Nephron progenitor cell (in vitro differentiated cells): ENCODE data around the gene DSEL.

Experiments
- DNase-seq: peaks from one replicate; pipeline ENCODE4 v3.0.0; 2021
- H3K27ac Mint-ChIP-seq: 2 replicates; pipeline ENCODE4 v1.8.0; 2021; ENCODE audit warnings: mild to moderate bottlenecking, moderate library complexity, mixed read lengths
- H3K27me3 Mint-ChIP-seq: 2 replicates; pipeline ENCODE4 v1.8.0; 2021; ENCODE audit warnings: mild to moderate bottlenecking, low read depth, mixed read lengths; ENCODE audit not compliant: poor library complexity
- H3K36me3 Mint-ChIP-seq: 2 replicates; pipeline ENCODE4 v1.8.0; 2021; ENCODE audit warnings: low read depth, mixed read lengths
- H3K4me1 Mint-ChIP-seq: 2 replicates; pipeline ENCODE4 v1.8.0; 2021; ENCODE audit warnings: mixed read lengths
- H3K4me3 Mint-ChIP-seq: 2 replicates; pipeline ENCODE4 v1.8.0; 2021; ENCODE audit warnings: mild to moderate bottlenecking, moderate library complexity, mixed read lengths
- H3K9me3 Mint-ChIP-seq: 2 replicates; pipeline ENCODE4 v1.8.0; 2021; ENCODE audit warnings: mild to moderate bottlenecking, moderate library complexity, mixed read lengths
- CTCF ChIP-seq: fragments of 200-600 bp; sonication (generic); IDR thresholded peaks from 2 replicates; pipeline ENCODE4 v1.5.0; 2021; ENCODE audit warnings: antibody characterized with exemption

Gene DSEL

GRCh38 chr18:67540559-67540958 is 24.0 kb upstream of the DSEL start:
- no peak overlapping the region for H3K27ac Mint-ChIP-seq
- no peak for TF ChIP-seq CTCF
- no peaks in the 10 kb centered on the region for H3K4me1 Mint-ChIP-seq
- DNase-seq: no peak
- no peaks in the 10 kb centered on the region for H3K27me3 Mint-ChIP-seq
- H3K36me3 Mint-ChIP-seq: no peaks in the 10 kb centered on the region
- no peaks in the 10 kb centered on the region for H3K9me3 Mint-ChIP-seq
- H3K4me3 Mint-ChIP-seq: no peak overlapping the region

GRCh38 chr18:67531929-67532328 is 15.4 kb upstream of the DSEL start:
- no peaks in the 10 kb centered on the region for H3K4me1 Mint-ChIP-seq
- TF ChIP-seq CTCF: no peak
- no peaks in the 10 kb centered on the region for H3K27me3 Mint-ChIP-seq
- H3K9me3 Mint-ChIP-seq: no peaks in the 10 kb centered on the region
- no peak for DNase-seq
- no peak overlapping the region for H3K4me3 Mint-ChIP-seq
- no peaks in the 10 kb centered on the region for H3K36me3 Mint-ChIP-seq
- no peak overlapping the region for H3K27ac Mint-ChIP-seq

- H3K9me3 Mint-ChIP-seq: no peaks in the 10 kb centered on the region
- H3K4me3 Mint-ChIP-seq: no peak overlapping the region
- H3K4me1 Mint-ChIP-seq: peaks cover 6% of the 10 kb centered on the region
- H3K36me3 Mint-ChIP-seq: no peaks in the 10 kb centered on the region
- DNase-seq: no peak
- H3K27ac Mint-ChIP-seq: no peak overlapping the region
- no peak for TF ChIP-seq CTCF
- no peaks in the 10 kb centered on the region for H3K27me3 Mint-ChIP-seq
Observed at GRCh38 chr18:67525328-67526099, 9.0 kb upstream of the DSEL start.

GRCh38 chr18:67520351-67520921 is 3.9 kb upstream of the DSEL start:
- Mint-ChIP-seq H3K4me1 (peaks cover 37% of the 10 kb centered on the region), H3K27me3 (peaks cover 10% of the 10 kb centered on the region), H3K36me3 (no peaks in the 10 kb centered on the region), H3K27ac (no peak overlapping the region), H3K4me3 (no peak overlapping the region), H3K9me3 (no peaks in the 10 kb centered on the region)
- DNase-seq: no peak
- TF ChIP-seq CTCF: no peak

- Mint-ChIP-seq H3K27me3 (peaks cover 10% of the 10 kb centered on the region), H3K9me3 (no peaks in the 10 kb centered on the region), H3K4me3 (no peak overlapping the region), H3K36me3 (no peaks in the 10 kb centered on the region), H3K27ac (no peak overlapping the region), H3K4me1 (peaks cover 41% of the 10 kb centered on the region)
- TF ChIP-seq CTCF: no peak
- no peak for DNase-seq
Observed at GRCh38 chr18:67519592-67519991, 3.1 kb upstream of the DSEL start.

GRCh38 chr18:67518566-67518965 is 2.0 kb upstream of the DSEL start:
- TF ChIP-seq CTCF: no peak
- Mint-ChIP-seq H3K27ac (no peak overlapping the region), H3K36me3 (no peaks in the 10 kb centered on the region), H3K27me3 (peaks cover 13% of the 10 kb centered on the region), H3K4me3 (no peak overlapping the region), H3K4me1 (peaks cover 41% of the 10 kb centered on the region), H3K9me3 (no peaks in the 10 kb centered on the region)
- no peak for DNase-seq
